Activated naive CD4-positive, alpha-beta T cell (primary cell): ENCODE results near the gene ARHGEF7.
"Not testable (repeated sequence)": the region's sequence is repeated elsewhere in the genome, so short reads cannot be mapped to it uniquely, and the experiment has no call there.

ENCODE experiments used
- DNase-seq, 4 experiments: peaks; one replicate each; lab custom pipeline; 2025; lab: John Stamatoyannopoulos, UW

ARHGEF7 gene

DNA sequence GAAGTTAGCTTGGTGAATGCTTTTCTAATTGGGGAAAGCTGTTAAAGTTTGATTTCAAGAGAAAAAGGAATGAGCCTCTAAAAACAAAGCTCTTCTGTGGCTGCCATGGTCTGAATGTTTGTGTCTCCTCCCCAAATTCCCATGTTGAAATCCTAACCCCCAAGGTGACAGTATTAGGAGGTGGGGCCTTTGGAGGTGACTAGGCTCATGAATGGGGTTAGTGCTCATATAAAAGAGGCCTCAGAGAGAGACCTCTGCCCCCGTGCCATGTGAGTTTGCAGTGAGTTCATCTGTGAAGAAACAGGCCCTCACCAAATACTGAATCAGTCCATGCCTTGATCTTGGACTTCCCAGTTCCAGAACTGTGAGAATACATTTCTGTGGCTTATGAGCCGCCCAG is 56.5 kb downstream of the ARHGEF7 start:
- no peak for DNase-seq

DNA sequence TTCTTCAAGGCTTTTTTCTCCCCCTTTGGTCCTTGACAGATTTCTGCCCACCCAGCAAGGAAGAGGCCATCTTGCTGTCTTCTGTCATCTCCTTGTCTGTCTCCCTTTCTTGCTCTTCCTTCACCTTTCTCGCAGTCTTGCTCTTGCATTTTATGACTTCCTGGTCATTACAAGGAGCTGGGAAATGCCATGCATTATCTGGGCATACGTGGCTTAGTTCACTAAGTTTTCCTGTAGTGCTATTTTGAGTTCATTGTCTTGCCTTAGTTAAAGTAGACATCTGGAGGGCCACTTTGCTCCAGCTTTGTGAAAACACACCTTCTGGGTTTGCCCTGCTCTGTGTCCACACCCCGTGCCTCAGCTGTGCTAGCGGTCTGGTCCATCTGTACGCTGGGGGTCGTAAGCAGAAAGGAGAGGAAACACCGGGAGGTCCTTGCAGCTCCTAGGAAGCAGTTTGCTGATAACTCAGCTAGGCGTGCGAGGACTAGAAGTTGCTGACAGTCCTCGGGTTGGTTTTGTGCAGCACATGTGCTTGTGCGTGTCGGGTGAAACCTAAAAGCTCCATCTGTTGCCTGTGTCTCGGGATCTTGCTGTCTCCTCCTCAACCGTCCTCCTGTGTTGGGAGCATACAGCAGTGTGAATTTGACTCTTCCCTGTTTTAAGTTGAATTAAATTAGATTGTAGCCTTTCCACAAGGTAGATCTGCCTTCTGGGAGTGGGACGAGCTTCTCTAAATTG is 59.4 kb downstream of the ARHGEF7 start:
- DNase-seq = no peak

DNA sequence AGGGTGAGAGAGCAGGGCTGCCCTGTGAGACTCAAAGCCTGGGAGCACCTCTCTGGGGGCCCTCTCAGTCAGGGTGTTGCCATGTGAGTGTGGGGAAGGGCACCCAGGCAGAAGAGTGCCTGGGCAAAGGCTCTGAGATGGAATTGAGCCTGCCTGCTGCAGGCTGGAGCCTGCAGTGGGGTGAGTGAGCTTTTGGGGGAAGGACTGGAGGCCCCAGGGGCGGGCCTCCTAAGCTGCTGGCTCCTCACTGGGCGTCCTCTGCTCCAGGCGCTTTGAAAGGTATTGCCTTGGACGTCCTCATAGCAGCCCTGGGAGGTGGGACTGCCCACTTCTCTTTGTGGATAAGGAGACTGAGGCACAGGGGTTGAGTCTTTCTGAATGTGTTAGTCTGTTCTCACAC is 60.3 kb downstream of the ARHGEF7 start:
- DNase-seq = no peak

DNA sequence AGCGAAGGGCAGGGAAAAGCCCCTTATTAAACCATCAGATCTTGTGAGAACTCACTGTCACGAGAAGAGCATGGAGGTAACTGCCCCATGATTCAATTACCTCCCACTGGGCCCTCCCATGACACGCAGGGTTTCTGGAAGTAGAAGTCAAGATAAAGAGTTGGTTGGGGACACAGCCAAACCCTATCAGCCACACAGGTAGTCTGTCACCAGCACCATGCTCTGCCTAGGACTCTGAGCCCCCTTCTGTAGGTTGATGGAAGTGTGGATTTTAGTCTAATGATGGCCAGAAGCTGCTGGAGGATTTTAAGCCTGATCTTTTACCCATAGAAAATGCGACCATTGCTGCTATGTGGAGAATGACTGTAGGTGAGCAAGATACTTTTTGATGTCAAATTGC is 60.8 kb downstream of the ARHGEF7 start:
- DNase-seq = no peak

DNA sequence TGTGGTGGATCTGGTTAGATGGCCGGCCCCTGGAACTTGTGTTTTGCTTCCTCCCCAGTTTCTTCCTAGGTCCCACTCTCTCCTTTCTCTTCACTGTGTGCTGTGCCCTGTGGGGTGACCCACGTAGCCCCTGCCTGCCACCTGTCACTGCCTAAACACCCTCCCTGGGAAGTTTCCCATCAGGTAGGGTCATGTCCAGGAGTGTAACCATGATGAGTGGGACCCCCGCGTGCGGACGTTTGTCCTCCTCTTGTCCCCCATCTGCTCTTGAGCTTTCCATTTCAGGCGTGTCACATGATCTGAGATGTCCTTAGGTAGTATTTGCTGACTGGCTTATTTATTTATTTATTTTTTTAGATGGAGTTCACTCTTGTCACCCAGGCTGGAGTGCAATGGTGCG is 61.3 kb downstream of the ARHGEF7 start:
- no peak for DNase-seq

DNA sequence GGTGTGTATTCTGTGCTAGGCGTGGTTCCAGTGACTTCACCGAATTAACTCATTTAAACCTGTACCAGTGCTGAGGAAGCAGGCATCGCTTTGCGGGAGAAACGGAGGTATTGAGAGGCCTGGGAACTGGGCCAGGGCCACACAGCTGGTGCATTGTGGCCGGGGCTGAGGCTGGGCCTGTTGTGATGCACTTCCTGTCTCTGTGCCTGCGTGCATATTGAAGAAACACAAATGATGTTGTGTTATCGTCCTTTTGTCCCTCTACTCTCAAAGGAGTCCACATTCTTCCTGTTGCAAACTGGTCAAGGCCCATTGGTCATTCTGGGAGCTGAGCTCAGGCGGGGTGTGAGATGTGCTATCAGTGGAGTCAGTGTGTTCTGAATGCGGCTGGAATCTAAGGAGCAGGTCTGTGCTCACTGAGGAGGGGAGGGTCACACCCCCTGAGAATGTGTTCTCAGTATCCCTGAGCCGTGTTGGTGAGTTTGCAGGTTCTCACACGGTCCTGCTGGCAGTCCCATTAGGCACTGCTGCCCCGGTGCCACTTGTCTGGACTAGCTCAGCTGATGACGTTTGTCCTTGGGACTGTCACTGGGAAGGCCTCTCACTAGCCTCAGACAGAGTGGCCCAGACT is 62.1 kb downstream of the ARHGEF7 start:
- peak in 1 of 4 experiments; percentile 19 for DNase-seq

DNA sequence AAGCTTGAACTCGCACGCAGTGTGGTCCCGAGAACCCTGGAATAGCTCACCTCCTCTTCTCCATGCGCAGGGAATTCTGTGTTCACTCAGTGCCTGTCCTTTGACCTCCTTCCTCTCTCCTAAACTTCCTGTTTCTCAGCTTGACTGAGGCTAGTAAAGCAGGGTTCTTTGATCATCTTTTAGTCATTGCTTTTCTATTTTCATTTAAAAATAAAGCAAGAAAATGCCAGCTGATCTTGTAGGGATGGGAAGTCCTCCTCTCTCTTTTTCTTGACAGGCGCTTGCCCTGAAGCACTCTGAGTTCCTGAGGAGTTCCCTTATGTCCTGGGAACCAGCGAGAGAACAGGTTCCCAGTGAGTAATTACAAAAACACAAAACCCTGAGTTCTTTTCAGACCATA is 62.8 kb downstream of the ARHGEF7 start:
- DNase-seq = no peak

DNA sequence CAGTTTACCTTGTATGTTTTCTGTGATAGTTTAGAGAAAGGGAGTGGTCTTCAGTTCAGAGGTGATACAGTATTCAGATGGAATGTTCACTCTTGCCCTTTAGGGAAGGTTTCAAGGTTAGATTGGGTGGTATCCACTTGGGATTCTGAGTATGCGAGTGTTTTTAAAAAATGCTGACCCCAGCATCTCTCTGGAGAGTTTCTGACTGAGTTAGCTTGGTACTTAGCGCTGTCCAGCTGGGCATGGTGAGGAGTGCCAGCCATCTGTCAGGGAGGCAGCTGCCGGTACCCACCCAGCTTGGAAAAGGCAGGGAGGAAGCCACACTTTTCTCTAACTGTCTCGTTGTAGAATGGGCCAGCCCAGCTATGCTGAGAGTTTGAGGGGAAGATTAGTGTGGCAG is 63.3 kb downstream of the ARHGEF7 start:
- DNase-seq = no peak

DNA sequence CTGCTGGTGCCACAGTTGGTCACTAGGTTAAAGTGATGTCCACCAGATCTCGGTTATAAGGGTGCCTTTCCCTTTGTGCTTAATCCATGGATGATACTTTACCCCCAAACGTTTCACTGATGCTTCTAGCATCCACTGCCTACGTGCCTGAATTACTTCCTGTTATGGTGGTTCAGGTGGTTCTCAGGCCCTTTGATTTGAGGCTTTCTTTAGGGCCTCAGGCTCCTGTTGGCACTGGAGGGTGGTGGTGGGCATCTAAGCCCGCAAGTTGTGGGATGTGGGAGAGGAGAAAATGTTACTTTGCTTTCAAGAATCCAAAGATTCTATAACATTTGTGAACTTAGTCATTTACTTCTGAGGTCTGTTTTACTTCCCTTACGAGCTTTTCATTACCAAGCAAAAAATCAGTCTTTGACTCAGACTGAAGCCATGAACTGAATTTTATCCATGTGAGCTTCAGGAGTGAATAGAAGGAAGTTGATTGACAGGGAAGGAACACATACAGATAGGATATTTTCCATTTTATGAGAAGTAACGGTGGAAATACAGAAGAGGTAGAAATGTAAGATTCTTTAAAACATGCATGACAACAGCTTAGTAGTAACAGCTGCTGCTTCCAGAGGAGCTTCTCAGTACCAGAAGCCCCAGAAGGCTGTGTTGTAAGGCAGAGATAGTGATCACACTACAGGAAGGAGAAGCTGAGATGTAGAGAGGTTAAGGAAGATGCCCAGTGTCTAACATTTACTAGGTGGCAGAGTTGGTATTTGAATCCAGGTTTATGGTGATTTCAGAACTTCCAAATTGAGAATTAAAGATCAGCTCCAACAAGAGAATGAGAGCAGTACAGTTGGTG is 65.0 kb downstream of the ARHGEF7 start:
- no peak for DNase-seq

DNA sequence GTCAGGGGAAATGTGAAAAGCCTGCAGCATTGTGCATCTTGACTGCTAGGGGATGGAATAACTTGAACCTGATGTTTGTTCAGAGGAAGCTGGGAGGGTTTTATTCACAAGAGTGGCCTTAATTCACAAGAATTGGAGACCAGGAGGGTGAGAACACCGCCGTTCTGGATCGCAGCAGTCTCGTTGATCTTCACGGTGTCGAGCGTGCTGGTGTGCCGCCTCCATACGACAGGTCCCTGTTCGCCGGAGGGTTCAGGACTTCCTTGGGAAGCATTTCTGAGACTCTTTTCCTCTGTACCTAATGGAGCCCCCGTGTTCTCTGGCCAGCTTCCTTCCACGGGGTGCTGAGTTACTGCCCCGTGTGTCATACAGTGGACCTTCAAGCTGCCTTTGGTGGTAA is 66.9 kb downstream of the ARHGEF7 start:
- no peak for DNase-seq

DNA sequence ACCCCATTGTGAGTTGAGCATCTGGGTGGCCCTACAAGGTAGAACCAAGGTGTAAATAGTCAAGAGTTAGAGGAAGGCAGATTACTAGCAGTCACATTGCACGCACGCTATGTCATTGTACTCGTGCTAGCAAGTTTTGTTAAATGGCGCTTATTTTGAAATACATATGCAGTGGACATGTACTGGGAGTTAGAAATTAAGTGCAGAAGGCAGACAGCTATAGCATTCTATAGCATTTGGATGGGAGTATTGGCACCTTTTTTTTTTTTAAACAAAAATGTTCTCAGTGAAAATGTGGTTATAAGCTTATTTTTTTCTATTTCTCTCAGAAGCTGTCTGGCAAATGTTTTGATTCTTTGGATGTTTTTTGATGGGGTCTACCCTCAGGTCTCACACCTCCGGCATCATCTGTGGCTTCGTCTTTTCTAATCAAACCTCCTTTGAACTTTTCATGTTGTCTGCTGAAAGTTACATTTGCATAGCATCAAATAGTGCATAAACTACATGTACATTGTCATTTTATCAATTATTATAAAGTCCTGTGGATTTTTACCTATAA is 68.1 kb downstream of the ARHGEF7 start:
- no peak for DNase-seq

DNA sequence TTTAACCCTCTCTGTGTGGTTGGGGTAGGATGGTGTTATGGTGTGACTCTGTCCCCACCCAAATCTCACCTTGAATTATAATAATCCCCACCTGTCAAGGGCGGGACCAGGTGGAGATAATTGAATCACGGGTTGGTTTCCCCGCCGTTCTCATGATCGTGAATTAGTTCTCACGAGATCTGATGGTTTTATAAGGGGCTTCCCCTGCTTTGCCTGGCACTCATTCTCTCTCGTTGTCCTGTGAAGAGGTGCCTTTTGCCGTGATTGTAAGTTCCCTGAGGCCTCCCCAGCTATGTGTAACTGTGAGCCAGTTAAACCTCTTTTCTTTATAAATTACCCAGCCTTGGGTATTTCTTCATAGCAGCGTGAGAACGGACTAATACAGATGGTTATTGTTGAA is 68.8 kb downstream of the ARHGEF7 start:
- DNase-seq = no peak

DNA sequence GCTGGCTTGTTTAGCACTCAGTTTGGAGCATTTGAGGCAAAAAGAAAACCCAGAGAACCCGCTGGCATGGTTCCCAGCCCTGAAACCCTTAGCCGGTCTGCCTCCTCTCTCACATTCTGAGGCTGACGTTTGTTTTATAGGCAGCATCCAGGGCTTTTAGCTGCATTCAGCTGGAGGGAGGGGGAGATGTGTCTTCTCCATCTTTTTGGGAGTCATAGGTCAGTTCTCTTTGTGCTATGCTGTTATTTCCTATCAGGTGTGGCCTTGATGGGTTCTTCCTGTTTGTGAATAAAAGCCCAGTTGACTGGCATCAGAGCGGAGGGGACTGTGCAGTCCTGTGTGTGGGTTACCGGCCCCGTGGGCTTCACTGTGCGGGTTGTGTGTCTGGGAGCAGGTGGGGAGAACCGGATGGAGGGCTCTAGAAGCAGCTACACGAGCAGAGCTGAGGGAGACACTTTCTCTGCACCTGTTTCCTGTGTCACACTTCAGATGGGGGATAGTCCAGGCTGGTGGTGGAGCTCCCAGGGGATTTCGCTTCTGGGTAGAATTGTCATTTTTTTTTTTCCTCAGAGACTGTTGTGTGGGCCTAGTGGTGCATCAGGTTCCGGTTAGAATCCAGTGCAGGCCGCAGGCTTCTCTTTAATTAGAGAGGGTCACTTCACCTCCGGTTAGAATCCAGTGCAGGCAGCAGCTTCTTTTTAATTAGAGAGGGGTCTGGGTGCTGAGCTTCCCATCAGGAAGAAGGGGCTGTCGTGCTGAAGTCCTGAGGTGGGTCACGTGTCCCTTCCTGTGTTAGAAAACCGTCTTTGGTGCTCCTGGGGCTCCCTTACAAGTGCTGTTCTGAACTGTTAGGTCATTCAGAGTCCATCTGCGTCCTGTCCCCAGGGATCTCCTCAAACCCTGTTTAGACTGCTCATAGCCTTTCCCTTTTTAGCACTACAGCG is 69.6 kb downstream of the ARHGEF7 start:
- DNase-seq = peak in 2 of 4 experiments; percentile 20 to 21

DNA sequence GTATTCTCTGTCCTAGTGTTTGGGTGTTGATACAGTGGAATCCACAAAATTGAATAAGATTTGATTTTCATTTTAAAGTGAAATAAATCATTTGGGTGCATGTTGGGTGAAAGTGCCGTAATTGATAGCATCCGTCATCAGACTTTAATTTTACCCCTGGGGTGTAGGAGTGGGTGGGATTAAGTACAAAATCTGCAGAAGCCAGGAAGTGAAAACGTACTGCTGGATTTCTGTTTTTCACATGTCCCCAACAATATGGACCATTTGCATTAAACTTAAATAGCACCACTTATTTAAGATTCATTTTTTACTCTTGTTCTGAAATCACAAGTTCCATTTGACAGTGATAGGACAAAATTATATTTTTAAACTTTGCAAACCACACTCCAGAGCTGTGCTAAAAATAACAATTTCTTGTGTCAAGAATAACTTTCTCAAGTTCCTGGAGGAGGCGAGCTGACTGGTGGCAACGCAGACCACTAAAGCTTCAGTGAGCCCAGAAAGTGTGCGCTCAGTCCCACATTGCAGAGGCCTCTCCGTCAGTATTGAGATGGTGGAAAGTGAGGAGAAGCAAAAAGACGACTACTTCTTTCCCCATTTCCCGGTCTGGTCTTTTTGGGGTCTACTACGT is 71.3 kb downstream of the ARHGEF7 start:
- no peak for DNase-seq

DNA sequence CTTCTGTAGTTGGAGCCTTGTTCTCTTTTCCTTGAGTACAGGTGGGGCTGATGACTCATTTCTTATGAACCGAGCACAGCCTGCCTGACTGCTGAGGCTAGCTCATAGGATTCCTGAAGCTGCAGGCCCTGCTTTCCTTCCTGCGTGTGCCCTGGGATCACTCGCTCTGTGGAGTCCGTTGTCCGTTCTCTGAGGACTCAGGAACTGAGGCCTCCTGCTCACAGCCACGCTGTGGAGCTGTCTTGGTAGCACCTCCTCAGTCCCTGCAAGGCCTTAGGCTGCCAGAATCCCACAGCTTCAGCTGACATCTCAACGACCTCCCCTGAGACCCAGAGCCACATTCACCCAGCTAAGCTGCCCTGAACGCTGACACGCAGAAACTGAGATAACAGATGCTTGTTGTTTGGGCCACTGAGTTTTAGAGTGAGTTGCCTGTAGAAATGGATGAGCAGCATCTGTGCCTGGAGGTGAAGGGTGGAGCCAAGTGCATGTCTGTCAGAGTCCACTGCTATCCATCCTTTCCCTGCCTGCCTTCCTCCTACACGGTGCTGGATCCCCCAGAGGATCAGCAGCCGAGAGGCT is 72.9 kb downstream of the ARHGEF7 start:
- DNase-seq = no peak

DNA sequence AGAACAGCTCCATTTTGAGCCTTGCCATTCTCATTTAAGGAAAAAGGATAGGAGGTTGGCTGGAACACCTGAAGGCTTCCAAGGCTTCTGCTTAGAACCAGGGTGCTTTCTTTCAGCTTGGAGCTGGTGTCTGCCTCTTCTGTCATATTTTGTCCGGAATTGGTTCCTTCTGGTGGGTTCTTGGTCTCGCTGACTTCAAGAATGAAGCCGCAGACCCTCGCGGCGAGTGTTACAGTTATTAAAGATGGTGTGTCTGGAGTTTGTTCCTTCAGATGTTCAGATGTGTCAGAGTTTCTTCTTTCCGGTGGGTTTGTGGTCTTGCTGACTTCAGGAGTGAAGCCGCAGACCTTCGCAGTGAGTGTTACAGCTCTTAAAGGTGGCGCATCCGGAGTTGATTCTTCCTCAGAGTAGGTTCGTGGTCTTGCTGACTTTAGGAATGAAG is 74.0 kb downstream of the ARHGEF7 start:
- DNase-seq = peak in 1 of 4 experiments; percentile 24

DNA sequence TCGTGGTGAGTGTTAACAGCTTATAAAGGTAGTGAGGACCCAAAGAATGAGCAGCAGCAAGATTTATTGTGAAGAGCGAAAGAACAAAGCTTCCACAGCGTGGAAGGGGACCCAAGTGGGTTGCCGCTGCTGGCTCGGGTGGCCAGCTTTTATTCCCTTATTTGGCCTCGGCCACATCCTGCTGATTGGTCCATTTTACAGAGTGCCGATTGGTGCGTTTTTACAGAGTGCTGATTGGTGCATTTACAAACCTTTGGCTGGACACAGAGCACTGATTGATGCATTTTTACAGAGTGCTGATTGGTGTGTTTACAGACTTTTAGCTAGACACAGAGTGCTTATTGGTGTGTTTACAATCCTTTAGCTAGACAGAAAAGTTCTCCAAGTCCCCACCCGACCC is 74.4 kb downstream of the ARHGEF7 start:
- DNase-seq = not testable (repeated sequence)

DNA sequence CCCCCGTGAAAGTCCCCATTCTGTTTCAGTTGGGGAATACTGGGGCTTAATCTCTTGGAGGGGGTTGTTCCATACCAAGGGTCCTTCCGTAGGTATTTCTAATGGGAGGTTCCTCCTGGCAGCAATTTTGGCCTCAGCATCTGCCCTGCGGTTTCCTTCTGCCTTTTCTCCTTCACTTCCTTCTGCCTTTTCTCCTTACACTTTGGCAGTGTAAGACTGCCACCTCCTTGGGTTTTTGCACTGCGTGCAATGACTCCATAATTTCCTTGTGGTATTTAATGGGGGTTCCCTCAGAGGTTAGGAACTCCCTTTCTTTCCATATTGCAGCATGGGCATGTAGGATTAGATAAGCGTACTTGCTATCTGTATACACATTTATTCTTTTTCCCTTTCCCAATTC is 78.1 kb downstream of the ARHGEF7 start:
- not testable (repeated sequence) for DNase-seq

DNA sequence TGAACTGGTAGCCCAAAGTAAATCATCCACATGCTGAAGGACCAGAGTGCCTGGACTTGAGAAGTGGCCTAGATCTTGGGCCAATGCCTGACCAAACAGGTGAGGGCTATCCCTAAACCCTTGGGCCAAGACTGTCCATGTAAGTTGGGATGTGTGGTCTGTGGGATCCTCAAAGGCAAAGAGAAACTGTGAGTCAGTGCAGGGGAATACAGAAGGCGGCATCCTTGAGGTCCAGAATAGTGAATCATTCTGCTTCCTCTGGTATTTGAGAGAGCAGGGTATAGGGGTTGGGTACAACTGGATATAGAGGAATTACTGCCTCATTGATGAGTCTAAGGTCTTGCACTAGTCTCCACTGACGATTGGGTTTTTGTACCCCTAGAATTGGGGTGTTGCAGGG is 79.5 kb downstream of the ARHGEF7 start:
- DNase-seq = not testable (repeated sequence)

DNA sequence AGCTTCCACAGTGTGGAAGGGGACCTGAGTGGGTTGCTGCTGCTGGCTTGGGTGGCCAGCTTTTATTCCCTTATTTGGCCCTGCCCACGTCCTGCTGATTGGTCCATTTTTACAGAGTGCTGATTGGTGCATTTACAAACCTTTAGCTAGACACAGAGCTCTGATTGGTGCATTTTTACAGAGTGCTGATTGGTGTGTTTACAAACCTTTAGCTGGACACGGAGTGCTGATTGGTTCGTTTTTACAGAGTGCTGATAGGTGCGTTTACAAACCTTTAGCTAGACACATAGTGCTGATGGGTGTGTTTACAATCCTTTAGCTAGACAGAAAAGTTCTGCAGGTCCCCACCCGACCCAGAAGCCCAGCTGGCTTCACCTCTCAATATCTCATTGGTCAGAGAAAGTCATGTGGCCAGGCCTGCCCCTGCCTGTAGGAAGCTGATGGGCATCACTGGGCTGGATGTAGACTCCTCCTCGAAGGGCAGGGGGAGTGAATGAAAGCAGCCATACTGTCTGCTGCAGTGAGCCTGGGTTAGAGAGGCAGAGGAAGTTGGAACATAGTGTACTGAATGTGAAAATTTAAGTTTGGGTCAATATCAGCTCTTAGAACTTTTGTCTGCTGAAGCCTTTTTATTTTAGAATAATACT is 83.7 kb downstream of the ARHGEF7 start:
- not testable (repeated sequence) for DNase-seq
